ENCODE measurements around the gene ART5. TPM values are rescaled to one million over a fixed set of nuclear protein-coding genes. Genes with fewer than 3 reads are reported as not detected.

The ART5 gene
- not detected in 2 replicates for total RNA-seq

GRCh38 chr11:3641701-3642070 lies at the start of gene ART5:
Gene ART5, minus strand, starts transcription at chr11:3641992. Its CDS starts 130 bp downstream, at chr11:3641862.
- no peak for DNase-seq (ENCODE audit: low read depth in 2 of 2)

- no peak for DNase-seq (ENCODE audit: low read depth in 2 of 2)
Observed at GRCh38 chr11:3686751-3687150, 45.0 kb upstream of the ART5 start.

- DNase-seq (ENCODE audit: low read depth in 2 of 2), result no peak
Observed at GRCh38 chr11:3685923-3686322, 44.1 kb upstream of the ART5 start.

- DNase-seq (ENCODE audit: low read depth in 2 of 2), result no peak
Observed at GRCh38 chr11:3684819-3685172, 43.0 kb upstream of the ART5 start.

- no peak for DNase-seq (ENCODE audit: low read depth in 2 of 2)
Observed at GRCh38 chr11:3684129-3684818, 42.5 kb upstream of the ART5 start.

- DNase-seq (ENCODE audit: low read depth in 2 of 2), result no peak
Observed at GRCh38 chr11:3683039-3683438, 41.2 kb upstream of the ART5 start.

- DNase-seq (ENCODE audit: low read depth in 2 of 2), result no peak
Observed at GRCh38 chr11:3679077-3679476, 37.3 kb upstream of the ART5 start.

GRCh38 chr11:3675971-3676370 lies 34.2 kb upstream of the ART5 start:
- no peak for DNase-seq (ENCODE audit: low read depth in 2 of 2)

- peak in 1 of 2 donors; percentile 74 for DNase-seq (ENCODE audit: low read depth in 2 of 2)
Observed at GRCh38 chr11:3674189-3674588, 32.4 kb upstream of the ART5 start.

- no peak for DNase-seq (ENCODE audit: low read depth in 2 of 2)
Observed at GRCh38 chr11:3671334-3672254, 29.8 kb upstream of the ART5 start, which contains the start of gene CHRNA10. Gene CHRNA10, minus strand, starts transcription at chr11:3671384. Its CDS starts 72 bp downstream, at chr11:3671312.

GRCh38 chr11:3669742-3670183 lies 28.0 kb upstream of the ART5 start:
- DNase-seq (ENCODE audit: low read depth in 2 of 2), result no peak

GRCh38 chr11:3669128-3669527 lies 27.3 kb upstream of the ART5 start:
- DNase-seq (ENCODE audit: low read depth in 2 of 2), result no peak

- no peak for DNase-seq (ENCODE audit: low read depth in 2 of 2)
Observed at GRCh38 chr11:3667149-3668035, 25.6 kb upstream of the ART5 start.

GRCh38 chr11:3666023-3666530 lies 24.3 kb upstream of the ART5 start:
- DNase-seq (ENCODE audit: low read depth in 2 of 2), result no peak

- no peak for DNase-seq (ENCODE audit: low read depth in 2 of 2)
Observed at GRCh38 chr11:3665336-3666022, 23.7 kb upstream of the ART5 start.

- no peak for DNase-seq (ENCODE audit: low read depth in 2 of 2)
Observed at GRCh38 chr11:3664032-3664630, 22.3 kb upstream of the ART5 start.

- no peak for DNase-seq (ENCODE audit: low read depth in 2 of 2)
Observed at GRCh38 chr11:3662856-3663255, 21.1 kb upstream of the ART5 start.

GRCh38 chr11:3660960-3661359 lies 19.2 kb upstream of the ART5 start:
- no peak for DNase-seq (ENCODE audit: low read depth in 2 of 2)

GRCh38 chr11:3659595-3660515 lies 18.1 kb upstream of the ART5 start:
- no peak for DNase-seq (ENCODE audit: low read depth in 2 of 2)

Data from lung microvascular endothelial cell (primary cell).